Measurements from ENCODE around the gene HBE1. TPM values are rescaled to one million over a fixed set of nuclear protein-coding genes. Genes with fewer than 3 reads are reported as not detected.
"Not testable (repeated sequence)": the region's sequence is repeated elsewhere in the genome, so short reads cannot be mapped to it uniquely, and the experiment has no call there.

Gene HBE1
- polyA plus RNA-seq, 1 of the 3 experiments (the other 2 are of a cell fraction): 2.4 TPM

- Histone ChIP-seq H3K9me2 (no peaks in the 10 kb centered on the region), H3F3A (replicated peaks; ENCODE audit: insufficient read depth) (no peaks in the 10 kb centered on the region), H3K4me1 (ENCODE audit: control insufficient read depth in 1 of 2, insufficient read depth in 2 of 2, low read depth in 1 of 2, low read length in 1 of 2) (no peaks in the 10 kb centered on the region), H2AFZ (ENCODE audit: low read depth) (no peak overlapping the region), H4K20me1 (ENCODE audit: insufficient read depth) (no peaks in the 10 kb centered on the region), H3K79me2 (ENCODE audit: insufficient read depth) (no peaks in the 10 kb centered on the region), H3K36me3 (replicated peaks in 1 of 2; ENCODE audit: control insufficient read depth in 1 of 2, insufficient read depth in 2 of 2, low read length in 1 of 2) (no peaks in the 10 kb centered on the region), H3K9me3 (no peaks in the 10 kb centered on the region), H3K27me3 (ENCODE audit: insufficient read depth) (no peaks in the 10 kb centered on the region; the same call in 1 of the 2 replicates), H3K9ac (no peak overlapping the region), H3K4me2 (no peak overlapping the region), H3K4me3 (ENCODE audit: low read depth in 2 of 2, low read length in 1 of 2) (no peak overlapping the region), H3K27ac (ENCODE audit: low read depth in 2 of 2, low read length in 1 of 2) (no peak overlapping the region)
- CTCF ChIA-PET: no interaction called here
- WGBS (ENCODE audit: low lambda C conversion rate): 9% methylated on average over 4 of the region's 4 CpGs
- DNase-seq: no peak
- POLR2A ChIA-PET: no interaction called here
- no peak for TF ChIP-seq CTCF (IDR thresholded peaks at IDR 0.05)
- TF ChIP-seq FOXM1 (IDR thresholded peaks at IDR 0.05; ENCODE audit: low read depth): no peak
- TF ChIP-seq USF1 (IDR thresholded peaks at IDR 0.05; ENCODE audit: borderline replicate concordance, low read depth): no peak
- TF ChIP-seq MXI1 (IDR thresholded peaks at IDR 0.05; ENCODE audit: low read depth, low read length): no peak
- no peak for TF ChIP-seq RCOR1 (IDR thresholded peaks at IDR 0.05; ENCODE audit: low read length)
Observed at GRCh38 chr11:5250543-5251204, 19.1 kb downstream of the HBE1 start.

GRCh38 chr11:5249807-5250396 is 19.8 kb downstream of the HBE1 start, which contains the start of gene HBG1:
Gene HBG1 (minus strand): TSS chr11:5249857. CDS start chr11:5249804, 53 bp downstream.
- H3K79me2 ChIP-seq (ENCODE audit: insufficient read depth); DNase-seq; H3K9ac ChIP-seq; H3K4me3 ChIP-seq (ENCODE audit: low read depth in 2 of 2, low read length in 1 of 2); H2AFZ ChIP-seq (ENCODE audit: low read depth); H4K20me1 ChIP-seq (ENCODE audit: insufficient read depth); H3K9me2 ChIP-seq; H3K36me3 ChIP-seq (replicated peaks in 1 of 2; ENCODE audit: control insufficient read depth in 1 of 2, insufficient read depth in 2 of 2, low read length in 1 of 2); H3F3A ChIP-seq (replicated peaks; ENCODE audit: insufficient read depth); H3K4me1 ChIP-seq (ENCODE audit: control insufficient read depth in 1 of 2, insufficient read depth in 2 of 2, low read depth in 1 of 2, low read length in 1 of 2); H3K27me3 ChIP-seq (ENCODE audit: insufficient read depth); H3K4me2 ChIP-seq; CTCF ChIA-PET; H3K27ac ChIP-seq (ENCODE audit: low read depth in 2 of 2, low read length in 1 of 2); POLR2A ChIA-PET; H3K9me3 ChIP-seq: not testable (repeated sequence)
- WGBS (ENCODE audit: low lambda C conversion rate): 4% methylated on average over 3 of the region's 9 CpGs

GRCh38 chr11:5248498-5248897 is 21.2 kb downstream of the HBE1 start:
- H3K79me2 ChIP-seq (ENCODE audit: insufficient read depth); POLR2A ChIA-PET; H3K4me2 ChIP-seq; H3K9me3 ChIP-seq; CTCF ChIA-PET; H2AFZ ChIP-seq (ENCODE audit: low read depth); DNase-seq; H3K27ac ChIP-seq (ENCODE audit: low read depth in 2 of 2, low read length in 1 of 2); H3K4me3 ChIP-seq (ENCODE audit: low read depth in 2 of 2, low read length in 1 of 2); H3K4me1 ChIP-seq (ENCODE audit: control insufficient read depth in 1 of 2, insufficient read depth in 2 of 2, low read depth in 1 of 2, low read length in 1 of 2); H3K27me3 ChIP-seq (ENCODE audit: insufficient read depth); H4K20me1 ChIP-seq (ENCODE audit: insufficient read depth); H3K9me2 ChIP-seq; H3K36me3 ChIP-seq (replicated peaks in 1 of 2; ENCODE audit: control insufficient read depth in 1 of 2, insufficient read depth in 2 of 2, low read length in 1 of 2); H3F3A ChIP-seq (replicated peaks; ENCODE audit: insufficient read depth); H3K9ac ChIP-seq: not testable (repeated sequence)
- 41% methylated on average over 7 of the region's 7 CpGs for WGBS (ENCODE audit: low lambda C conversion rate)

Measured in SK-N-SH (cell line).